GM23338 (cell line): Measurements from ENCODE around the gene DCD. TPM values are rescaled to one million over a fixed set of nuclear protein-coding genes. Genes with fewer than 3 reads are reported as not detected.

Experiments used
- ATAC-seq: fragments of 200-7000 bp; cut with Tn5 transposase; 3 replicates; pipeline ENCODE4 v1.9.1; 2020
- DNase-seq: peaks from one replicate; pipeline ENCODE4 v3.0.0-alpha.2; 2015; ENCODE audit warnings: low spot score
- H2AFZ ChIP-seq: fragments of 200-600 bp; sonication (generic); 2 replicates; pipeline ENCODE4 v1.8.0; 2016; ENCODE audit warnings: antibody characterized with exemption, mild to moderate bottlenecking, moderate library complexity
- H3F3A ChIP-seq: fragments of 200-600 bp; sonication (generic); replicated peaks from 2 replicates; pipeline ENCODE4 v1.8.0; 2017; ENCODE audit warnings: antibody characterized with exemption, mixed run types, low read depth
- H3K27ac ChIP-seq: fragments of 200-600 bp; sonication (generic); 2 replicates; pipeline ENCODE4 v1.6.1; 2016; ENCODE audit warnings: low read depth
- H3K27me3 ChIP-seq: fragments of 200-600 bp; sonication (generic); 2 replicates; pipeline ENCODE4 v1.8.0; 2016; ENCODE audit warnings: mild to moderate bottlenecking, mixed run types, moderate library complexity; ENCODE audit not compliant: insufficient read depth
- H3K36me3 ChIP-seq: fragments of 200-600 bp; sonication (generic); 2 replicates; pipeline ENCODE4 v1.8.0; 2016; ENCODE audit warnings: mild to moderate bottlenecking; ENCODE audit not compliant: insufficient read depth
- H3K4me1 ChIP-seq: fragments of 200-600 bp; sonication (generic); 2 replicates; pipeline ENCODE4 v1.8.0; 2016; ENCODE audit warnings: mild to moderate bottlenecking, moderate library complexity; ENCODE audit not compliant: insufficient read depth
- H3K4me2 ChIP-seq: fragments of 200-600 bp; sonication (generic); 2 replicates; pipeline ENCODE4 v1.7.1; 2017; ENCODE audit warnings: mixed run types
- H3K4me3 ChIP-seq: fragments of 200-600 bp; sonication (generic); 2 replicates; pipeline ENCODE4 v1.6.1; 2016; ENCODE audit warnings: mixed run types
- H3K79me2 ChIP-seq: fragments of 200-600 bp; sonication (generic); replicated peaks from 2 replicates; pipeline ENCODE4 v1.8.0; 2017; ENCODE audit warnings: mild to moderate bottlenecking; ENCODE audit not compliant: insufficient read depth
- H3K9me2 ChIP-seq: fragments of 200-600 bp; sonication (generic); 2 replicates; pipeline ENCODE4 v1.8.0; 2017; ENCODE audit not compliant: insufficient read depth
- H4K20me1 ChIP-seq: fragments of 200-600 bp; sonication (generic); replicated peaks from 2 replicates; pipeline ENCODE4 v1.8.0; 2017; ENCODE audit warnings: mild to moderate bottlenecking; ENCODE audit not compliant: insufficient read depth
- H3K27ac Mint-ChIP-seq: 2 replicates; pipeline ENCODE4 v1.8.0; 2020; ENCODE audit warnings: inconsistent platforms, mild to moderate bottlenecking, moderate library complexity, mixed read lengths
- H3K27me3 Mint-ChIP-seq: 3 replicates; pipeline ENCODE4 v1.8.0; 2022; ENCODE audit warnings: low read depth, mild to moderate bottlenecking, moderate library complexity, mixed read lengths, inconsistent platforms; ENCODE audit not compliant: insufficient read depth, poor library complexity
- H3K36me3 Mint-ChIP-seq: 3 replicates; pipeline ENCODE4 v1.8.0; 2021; ENCODE audit warnings: low read depth, mild to moderate bottlenecking, inconsistent platforms, moderate library complexity, mixed read lengths
- H3K4me1 Mint-ChIP-seq: 3 replicates; pipeline ENCODE4 v1.8.0; 2020; ENCODE audit warnings: mild to moderate bottlenecking, inconsistent platforms, mixed read lengths
- H3K4me3 Mint-ChIP-seq: 3 replicates; pipeline ENCODE4 v1.8.0; 2021; ENCODE audit warnings: moderate library complexity, mild to moderate bottlenecking, inconsistent platforms, mixed read lengths
- H3K9me3 Mint-ChIP-seq: 3 replicates; pipeline ENCODE4 v1.8.0; 2020; ENCODE audit warnings: moderate library complexity, mild to moderate bottlenecking, inconsistent platforms, mixed read lengths
- CREB1 ChIP-seq: fragments of 250-450 bp; sonication (Bioruptor Pico); IDR thresholded peaks from 2 replicates; pipeline ENCODE4 v1.5.0; 2020; ENCODE audit warnings: low read depth, mild to moderate bottlenecking, moderate library complexity
- CTCF ChIP-seq, 2 experiments: fragments of 200-600 bp in 1 of 2; sonication (generic) in 1 of 2; conservative IDR thresholded peaks; 2 replicates each; pipeline versions ENCODE4 v1.5.1 to v1.6.1; 2016 to 2017; ENCODE audit warnings: antibody characterized with exemption in 2 of 2, low read depth in 2 of 2, mild to moderate bottlenecking in 2 of 2, moderate library complexity in 1 of 2
- ZNF462 ChIP-seq: fragments of 250-450 bp; sonication (Bioruptor Pico); IDR thresholded peaks from 2 replicates; pipeline ENCODE4 v1.5.0; 2020; ENCODE audit warnings: mild to moderate bottlenecking, moderate library complexity
- polyA plus RNA-seq: library from polyadenylated mRNA; unstranded; fragments of >200 nt; fragmentation: Nextera tagmentation; extraction: Ambion mirVana; gene quantifications from 2 replicates; pipeline ENCODE4 v1.2.1, GENCODE V29; 2016
- total RNA-seq: library from RNA; depleted of rRNA; stranded (reverse); fragments of >200 nt; shearing (Covaris generic); gene quantifications from 2 replicates; pipeline ENCODE4 v1.2.3, GENCODE V29; 2014

The DCD gene
- total and polyA plus RNA-seq, 2 experiments from 2014 or later = not detected

- Histone ChIP-seq H3K36me3 (no peaks in the 10 kb centered on the region), H2AFZ (no peak overlapping the region), H3K27me3 (no peaks in the 10 kb centered on the region), H3K4me2 (no peak overlapping the region), H4K20me1 (no peaks in the 10 kb centered on the region), H3K4me3 (no peak overlapping the region), H3K9me2 (no peaks in the 10 kb centered on the region), H3K4me1 (no peaks in the 10 kb centered on the region; the same call in 1 of the 2 replicates), H3K27ac (no peak overlapping the region), H3F3A (no peaks in the 10 kb centered on the region), H3K79me2 (no peaks in the 10 kb centered on the region)
- peak; percentile 93 for ATAC-seq
- DNase-seq = peak; percentile 85
- Mint-ChIP-seq H3K4me3 (no peak overlapping the region), H3K36me3 (no peaks in the 10 kb centered on the region), H3K4me1 (peaks cover 2% of the 10 kb centered on the region; the same call in 2 of the 3 replicates), H3K27me3 (peaks cover 5% of the 10 kb centered on the region), H3K9me3 (no peaks in the 10 kb centered on the region), H3K27ac (no peak overlapping the region)
- TF ChIP-seq CTCF (conservative IDR thresholded peaks at IDR 0.05; ENCODE audit: low read depth in 2 of 2) (peak; percentile 86 to 93), CREB1 (CRISPR knock-in tag) (no peak), ZNF462 (CRISPR knock-in tag) (no peak)
Observed at GRCh38 chr12:54603173-54603814, 44.9 kb downstream of the DCD start.
